Body of pancreas (tissue), 4 donors: ENCODE measurements around the gene NAT14.

Source experiments
- POLR2A ChIP-seq, 3 donors: fragments of 450-650 bp; IDR thresholded peaks; one replicate each; pipeline ENCODE4 v1.6.1; 2016; ENCODE audit warnings: antibody characterized with exemption in 3 of 3, mild to moderate bottlenecking in 2 of 3
- TF ChIP-seq, protein P1 (sequence below), 7 experiments: fragments of 450-650 bp in 4 of 7; fragments of 200-600 bp in 3 of 7; sonication (generic) in 3 of 7; IDR thresholded peaks; one replicate each; pipeline ENCODE4 v1.5.1; 2016 to 2019; ENCODE audit warnings: antibody characterized with exemption in 7 of 7

DNA sequence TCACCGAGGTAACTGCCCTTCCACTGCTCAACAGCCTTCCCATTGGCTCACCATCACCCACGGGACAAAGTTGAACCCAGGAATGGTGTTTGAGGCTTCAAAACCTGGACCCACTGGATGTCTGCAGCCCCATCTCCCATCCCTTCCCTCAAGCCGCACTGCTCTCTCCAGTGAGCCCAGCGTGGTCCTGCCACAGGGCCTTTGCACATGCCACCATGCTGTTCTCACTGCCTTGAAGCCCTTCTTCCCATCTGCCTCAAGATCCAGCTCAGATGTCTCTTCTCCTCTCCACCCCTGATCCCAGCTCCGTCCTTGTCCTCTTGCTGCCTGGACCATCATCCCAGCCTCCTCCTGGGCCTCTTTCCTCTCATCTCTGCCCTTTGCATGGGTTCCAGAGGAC, 45.9 kb upstream of the NAT14 start:
- no peak for TF ChIP-seq POLR2A (IDR thresholded peaks at IDR 0.05)
- TF ChIP-seq, protein P1, sequence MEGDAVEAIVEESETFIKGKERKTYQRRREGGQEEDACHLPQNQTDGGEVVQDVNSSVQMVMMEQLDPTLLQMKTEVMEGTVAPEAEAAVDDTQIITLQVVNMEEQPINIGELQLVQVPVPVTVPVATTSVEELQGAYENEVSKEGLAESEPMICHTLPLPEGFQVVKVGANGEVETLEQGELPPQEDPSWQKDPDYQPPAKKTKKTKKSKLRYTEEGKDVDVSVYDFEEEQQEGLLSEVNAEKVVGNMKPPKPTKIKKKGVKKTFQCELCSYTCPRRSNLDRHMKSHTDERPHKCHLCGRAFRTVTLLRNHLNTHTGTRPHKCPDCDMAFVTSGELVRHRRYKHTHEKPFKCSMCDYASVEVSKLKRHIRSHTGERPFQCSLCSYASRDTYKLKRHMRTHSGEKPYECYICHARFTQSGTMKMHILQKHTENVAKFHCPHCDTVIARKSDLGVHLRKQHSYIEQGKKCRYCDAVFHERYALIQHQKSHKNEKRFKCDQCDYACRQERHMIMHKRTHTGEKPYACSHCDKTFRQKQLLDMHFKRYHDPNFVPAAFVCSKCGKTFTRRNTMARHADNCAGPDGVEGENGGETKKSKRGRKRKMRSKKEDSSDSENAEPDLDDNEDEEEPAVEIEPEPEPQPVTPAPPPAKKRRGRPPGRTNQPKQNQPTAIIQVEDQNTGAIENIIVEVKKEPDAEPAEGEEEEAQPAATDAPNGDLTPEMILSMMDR (IDR thresholded peaks at IDR 0.05): no peak
